Adrenal gland (tissue), 5 donors: ENCODE measurements around the gene VWA3B.

Experiments
- CTCF ChIP-seq, 6 experiments: fragments of 450-650 bp in 4 of 6; fragments of 200-600 bp in 2 of 6; sonication (generic) in 1 of 6; IDR thresholded peaks; 1 replicate in 5 of 6; 2 replicates in 1 of 6; pipeline versions ENCODE4 v1.5.1 to v1.8.0; 2016 to 2021; ENCODE audit warnings: antibody characterized with exemption in 6 of 6, mild to moderate bottlenecking in 2 of 6, moderate library complexity in 1 of 6
- POLR2A ChIP-seq, 2 donors: fragments of 450-650 bp; IDR thresholded peaks; one replicate each; pipeline ENCODE4 v1.6.1; 2017; ENCODE audit warnings: antibody characterized with exemption in 2 of 2, mild to moderate bottlenecking in 2 of 2, moderate library complexity in 1 of 2
- donor health status: DM: no; HTN: no; CAD: no.

GRCh38 chr2:98245491-98245890, 158.5 kb downstream of the VWA3B start:
- TF ChIP-seq CTCF (IDR thresholded peaks at IDR 0.05) (no peak), POLR2A (IDR thresholded peaks at IDR 0.05) (no peak)
